Measurements from ENCODE around the gene FOXP1. TPM values are rescaled to one million over a fixed set of nuclear protein-coding genes. Genes with fewer than 3 reads are reported as not detected.

The FOXP1 gene
- total and polyA plus RNA-seq, 8 donors, result 12.3 to 215 (median 117) TPM

GRCh38 chr3:71055257-71056001, 528.1 kb downstream of the FOXP1 start:
- TF ChIP-seq CTCF (IDR thresholded peaks at IDR 0.05), result no peak
- TF ChIP-seq EP300 (IDR thresholded peaks at IDR 0.05), result no peak
- TF ChIP-seq POLR2AphosphoS5 (IDR thresholded peaks at IDR 0.05), result peak in 2 of 3 donors; percentile 37 to 55
- no peak for TF ChIP-seq POLR2A (IDR thresholded peaks at IDR 0.05)
- Histone ChIP-seq H3K36me3 (peaks cover 13 to 35% (median 24%) of the 10 kb centered on the region in 4 donors), H3K4me1 (peaks cover 31 to 100% (median 86%) of the 10 kb centered on the region in 4 donors), H3K9me3 (no peaks in the 10 kb centered on the region), H3K4me3 (no peak overlapping the region), H3K27me3 (no peaks in the 10 kb centered on the region), H3K27ac (peak overlapping the region in 4 of 5 donors; percentile 63 to 96 (median 85))
- intact Hi-C loops (cut with DNase I; ENCODE audit: low total_unique reads), result no loop called here
- 33 to 48% (median 35%) methylated on average over 11 of the region's 11 CpGs for WGBS, 5 donors
- DNase-seq, result peak in 1 of 2 donors; percentile 45

GRCh38 chr3:71054312-71054711, 529.2 kb downstream of the FOXP1 start:
- Histone ChIP-seq H3K4me3 (no peak overlapping the region), H3K27ac (peak overlapping the region in 1 of 5 donors; percentile 92), H3K27me3 (no peaks in the 10 kb centered on the region), H3K4me1 (peaks cover 42 to 100% (median 86%) of the 10 kb centered on the region in 4 donors), H3K9me3 (no peaks in the 10 kb centered on the region), H3K36me3 (peaks cover 18 to 43% (median 31%) of the 10 kb centered on the region in 4 donors)
- intact Hi-C loops (cut with DNase I; ENCODE audit: low total_unique reads), result no loop called here
- TF ChIP-seq POLR2AphosphoS5 (IDR thresholded peaks at IDR 0.05) (no peak), POLR2A (IDR thresholded peaks at IDR 0.05) (no peak), EP300 (IDR thresholded peaks at IDR 0.05) (no peak), CTCF (IDR thresholded peaks at IDR 0.05) (no peak)
- WGBS, 5 donors, result 66 to 84% (median 70%) methylated on average over 5 of the region's 5 CpGs
- DNase-seq, result no peak

GRCh38 chr3:71053495-71053894, 530.0 kb downstream of the FOXP1 start:
- TF ChIP-seq CTCF (IDR thresholded peaks at IDR 0.05), result no peak
- TF ChIP-seq EP300 (IDR thresholded peaks at IDR 0.05), result no peak
- no peak for TF ChIP-seq POLR2A (IDR thresholded peaks at IDR 0.05)
- no peak for TF ChIP-seq POLR2AphosphoS5 (IDR thresholded peaks at IDR 0.05)
- Histone ChIP-seq H3K4me1 (peaks cover 41 to 100% (median 86%) of the 10 kb centered on the region in 4 donors), H3K9me3 (no peaks in the 10 kb centered on the region), H3K27ac (peak overlapping the region in 3 of 5 donors; percentile 19 to 81 (median 67)), H3K36me3 (peaks cover 18 to 43% (median 31%) of the 10 kb centered on the region in 4 donors), H3K4me3 (no peak overlapping the region), H3K27me3 (no peaks in the 10 kb centered on the region)
- no peak for DNase-seq
- intact Hi-C loops (cut with DNase I; ENCODE audit: low total_unique reads), result no loop called here
- WGBS, 5 donors, result 70 to 84% (median 78%) methylated on average over 4 of the region's 4 CpGs

- Histone ChIP-seq H3K27ac (peak overlapping the region in 3 of 5 donors; percentile 45 to 81 (median 67)), H3K4me1 (peaks cover 44 to 99% (median 86%) of the 10 kb centered on the region in 4 donors), H3K9me3 (no peaks in the 10 kb centered on the region), H3K27me3 (no peaks in the 10 kb centered on the region), H3K4me3 (no peak overlapping the region), H3K36me3 (peaks cover 18 to 43% (median 31%) of the 10 kb centered on the region in 4 donors)
- WGBS, 5 donors, result 60 to 84% (median 75%) methylated on average over 5 of the region's 5 CpGs
- TF ChIP-seq POLR2A (IDR thresholded peaks at IDR 0.05), result no peak
- no peak for TF ChIP-seq POLR2AphosphoS5 (IDR thresholded peaks at IDR 0.05)
- intact Hi-C loops (cut with DNase I; ENCODE audit: low total_unique reads), result no loop called here
- DNase-seq, result no peak
These were observed 530.8 kb downstream of the FOXP1 start for GRCh38 chr3:71052716-71053115.
